ENCODE results near the gene ARHGAP10.

The ARHGAP10 gene

GRCh38 chr4:147714575-147715401 lies 17.1 kb upstream of the ARHGAP10 start:
- H3K9me3 ChIP-seq (ENCODE audit: control insufficient read depth, low read length): no peaks in the 10 kb centered on the region
- no peak overlapping the region for H3K4me3 ChIP-seq (ENCODE audit: low read length)
- H3K4me1 ChIP-seq (ENCODE audit: control insufficient read depth, insufficient read depth, low read length): no peaks in the 10 kb centered on the region
- H3K36me3 ChIP-seq (ENCODE audit: control insufficient read depth, insufficient read depth, low read length): no peaks in the 10 kb centered on the region
- no peaks in the 10 kb centered on the region for H3K27me3 ChIP-seq (ENCODE audit: control insufficient read depth, insufficient read depth, low read length)
- H3K9ac ChIP-seq (ENCODE audit: low read length): no peak overlapping the region

- Histone ChIP-seq H3K9me3 (ENCODE audit: control insufficient read depth, low read length) (no peaks in the 10 kb centered on the region), H3K36me3 (ENCODE audit: control insufficient read depth, insufficient read depth, low read length) (no peaks in the 10 kb centered on the region), H3K27me3 (ENCODE audit: control insufficient read depth, insufficient read depth, low read length) (no peaks in the 10 kb centered on the region), H3K9ac (ENCODE audit: low read length) (no peak overlapping the region), H3K4me1 (ENCODE audit: control insufficient read depth, insufficient read depth, low read length) (peaks cover 2% of the 10 kb centered on the region), H3K4me3 (ENCODE audit: low read length) (no peak overlapping the region)
Measured at GRCh38 chr4:147717878-147718277, 14.0 kb upstream of the ARHGAP10 start.

GRCh38 chr4:147723326-147723725 lies 8.6 kb upstream of the ARHGAP10 start:
- Histone ChIP-seq H3K9me3 (ENCODE audit: control insufficient read depth, low read length) (no peaks in the 10 kb centered on the region), H3K9ac (ENCODE audit: low read length) (no peak overlapping the region), H3K36me3 (ENCODE audit: control insufficient read depth, insufficient read depth, low read length) (no peaks in the 10 kb centered on the region), H3K4me1 (ENCODE audit: control insufficient read depth, insufficient read depth, low read length) (peaks cover 16% of the 10 kb centered on the region), H3K4me3 (ENCODE audit: low read length) (no peak overlapping the region), H3K27me3 (ENCODE audit: control insufficient read depth, insufficient read depth, low read length) (no peaks in the 10 kb centered on the region)

DNA sequence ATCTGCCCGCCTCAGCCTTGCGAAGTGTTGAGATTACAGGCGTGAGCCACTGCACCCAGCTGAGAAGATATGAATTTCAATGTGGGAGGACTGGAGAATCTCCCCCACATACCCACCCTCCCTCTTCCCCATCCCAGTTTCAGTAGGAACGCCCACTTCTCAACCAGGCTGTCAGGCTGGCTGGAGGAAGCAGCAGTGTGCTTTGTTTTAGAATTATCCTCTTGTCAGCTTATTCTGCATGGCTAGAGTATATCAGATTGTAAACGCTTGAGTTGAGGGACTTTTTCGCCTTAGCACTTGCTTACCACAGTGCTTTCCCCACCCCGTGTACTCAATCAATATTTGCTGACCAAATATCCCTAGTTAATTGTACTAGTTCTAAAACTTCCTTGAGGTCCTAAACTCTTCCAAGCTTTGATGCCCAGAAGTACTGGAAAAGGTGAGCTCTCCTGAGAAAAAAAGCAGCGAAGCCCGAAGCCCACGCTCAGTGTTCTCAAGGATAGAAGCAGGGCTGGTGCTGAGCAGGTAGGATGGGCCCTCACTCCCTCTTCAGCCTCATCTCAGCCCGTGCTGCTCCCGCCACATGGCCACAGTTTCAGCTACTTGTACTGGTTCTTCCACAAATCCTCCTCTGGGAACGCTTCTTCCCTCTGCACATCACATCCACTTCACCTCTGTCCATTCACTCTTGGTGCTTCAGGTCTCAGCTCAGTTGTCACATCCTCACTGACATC lies 7.3 kb upstream of the ARHGAP10 start:
- Histone ChIP-seq H3K9me3 (ENCODE audit: control insufficient read depth, low read length) (no peaks in the 10 kb centered on the region), H3K27me3 (ENCODE audit: control insufficient read depth, insufficient read depth, low read length) (no peaks in the 10 kb centered on the region), H3K4me3 (ENCODE audit: low read length) (no peak overlapping the region), H3K4me1 (ENCODE audit: control insufficient read depth, insufficient read depth, low read length) (peaks cover 16% of the 10 kb centered on the region), H3K36me3 (ENCODE audit: control insufficient read depth, insufficient read depth, low read length) (no peaks in the 10 kb centered on the region), H3K9ac (ENCODE audit: low read length) (no peak overlapping the region)

DNA sequence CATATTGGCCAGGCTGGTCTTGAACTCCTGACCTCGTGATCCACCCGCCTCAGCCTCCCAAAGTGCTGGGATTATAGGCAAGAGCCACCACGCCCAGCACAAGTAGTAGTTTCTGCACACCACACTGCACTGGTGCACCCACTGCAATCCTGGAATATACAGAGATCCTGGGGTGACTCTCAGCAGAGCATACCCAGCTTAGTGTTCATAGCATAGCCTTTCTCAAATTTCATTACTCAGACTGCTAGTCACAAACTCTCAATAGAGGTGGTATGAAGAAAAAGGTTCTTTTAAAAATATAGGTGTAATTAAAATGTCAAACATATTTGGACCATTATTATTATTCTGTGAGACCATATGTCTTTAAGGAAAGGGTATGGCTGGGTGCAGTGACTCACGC lies 6.2 kb upstream of the ARHGAP10 start:
- Histone ChIP-seq H3K27me3 (ENCODE audit: control insufficient read depth, insufficient read depth, low read length) (no peaks in the 10 kb centered on the region), H3K4me1 (ENCODE audit: control insufficient read depth, insufficient read depth, low read length) (peaks cover 16% of the 10 kb centered on the region), H3K4me3 (ENCODE audit: low read length) (no peak overlapping the region), H3K36me3 (ENCODE audit: control insufficient read depth, insufficient read depth, low read length) (no peaks in the 10 kb centered on the region), H3K9me3 (ENCODE audit: control insufficient read depth, low read length) (no peaks in the 10 kb centered on the region), H3K9ac (ENCODE audit: low read length) (no peak overlapping the region)

GRCh38 chr4:147727476-147728028 lies 4.3 kb upstream of the ARHGAP10 start:
- no peak overlapping the region for H3K4me3 ChIP-seq (ENCODE audit: low read length)
- H3K36me3 ChIP-seq (ENCODE audit: control insufficient read depth, insufficient read depth, low read length): no peaks in the 10 kb centered on the region
- peaks cover 16% of the 10 kb centered on the region for H3K4me1 ChIP-seq (ENCODE audit: control insufficient read depth, insufficient read depth, low read length)
- no peaks in the 10 kb centered on the region for H3K9me3 ChIP-seq (ENCODE audit: control insufficient read depth, low read length)
- H3K27me3 ChIP-seq (ENCODE audit: control insufficient read depth, insufficient read depth, low read length): no peaks in the 10 kb centered on the region
- H3K9ac ChIP-seq (ENCODE audit: low read length): no peak overlapping the region

- Histone ChIP-seq H3K9ac (ENCODE audit: low read length) (no peak overlapping the region), H3K27me3 (ENCODE audit: control insufficient read depth, insufficient read depth, low read length) (no peaks in the 10 kb centered on the region), H3K4me3 (ENCODE audit: low read length) (no peak overlapping the region), H3K4me1 (ENCODE audit: control insufficient read depth, insufficient read depth, low read length) (peaks cover 16% of the 10 kb centered on the region), H3K36me3 (ENCODE audit: control insufficient read depth, insufficient read depth, low read length) (no peaks in the 10 kb centered on the region), H3K9me3 (ENCODE audit: control insufficient read depth, low read length) (no peaks in the 10 kb centered on the region)
Measured at GRCh38 chr4:147730333-147730732, 1.6 kb upstream of the ARHGAP10 start.

DNA sequence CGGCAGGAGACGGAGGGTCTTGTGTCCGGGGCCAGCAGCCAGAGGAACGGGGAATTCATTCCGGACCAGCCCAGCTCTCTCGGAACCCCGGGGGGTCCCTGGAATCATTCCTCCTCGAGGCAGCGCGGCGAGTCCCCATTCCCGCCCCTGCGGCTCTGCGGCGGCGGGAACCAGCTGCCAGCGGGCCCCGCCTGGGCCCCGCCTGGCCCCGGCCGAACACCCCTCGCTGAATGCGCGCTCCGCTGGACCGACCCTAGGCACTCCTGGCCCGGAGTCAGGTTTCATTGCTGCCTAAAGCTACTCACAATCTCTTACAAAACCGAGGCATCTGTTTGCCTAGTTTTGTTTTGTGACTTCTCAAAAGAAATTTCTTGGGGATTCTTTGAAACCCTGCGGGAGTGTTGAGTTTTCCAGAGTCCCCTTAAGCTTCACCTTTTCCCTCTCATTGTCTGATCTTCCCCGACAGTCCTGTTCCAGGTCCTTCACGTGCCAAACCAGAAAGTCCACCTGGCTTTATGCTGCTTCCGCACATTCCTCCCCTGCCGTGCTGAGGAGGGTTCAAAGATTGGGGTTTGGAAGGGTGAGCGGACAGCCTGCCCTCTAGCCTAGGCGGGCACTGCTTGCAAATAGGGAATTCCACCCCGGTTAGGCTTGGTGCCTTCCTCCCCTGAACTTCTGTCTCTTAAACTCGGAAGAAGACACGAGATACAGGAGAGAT lies 789 bp downstream of the ARHGAP10 start:
- Histone ChIP-seq H3K9me3 (ENCODE audit: control insufficient read depth, low read length) (no peaks in the 10 kb centered on the region), H3K4me1 (ENCODE audit: control insufficient read depth, insufficient read depth, low read length) (peaks cover 18% of the 10 kb centered on the region), H3K9ac (ENCODE audit: low read length) (peak overlapping the region; percentile 86), H3K27me3 (ENCODE audit: control insufficient read depth, insufficient read depth, low read length) (no peaks in the 10 kb centered on the region), H3K4me3 (ENCODE audit: low read length) (peak overlapping the region; percentile 88), H3K36me3 (ENCODE audit: control insufficient read depth, insufficient read depth, low read length) (no peaks in the 10 kb centered on the region)

GRCh38 chr4:147733716-147734344 lies 1.9 kb downstream of the ARHGAP10 start:
- Histone ChIP-seq H3K9me3 (ENCODE audit: control insufficient read depth, low read length) (no peaks in the 10 kb centered on the region), H3K4me1 (ENCODE audit: control insufficient read depth, insufficient read depth, low read length) (peaks cover 18% of the 10 kb centered on the region), H3K27me3 (ENCODE audit: control insufficient read depth, insufficient read depth, low read length) (no peaks in the 10 kb centered on the region), H3K4me3 (ENCODE audit: low read length) (peak overlapping the region; percentile 88), H3K9ac (ENCODE audit: low read length) (peak overlapping the region; percentile 86), H3K36me3 (ENCODE audit: control insufficient read depth, insufficient read depth, low read length) (no peaks in the 10 kb centered on the region)

DNA sequence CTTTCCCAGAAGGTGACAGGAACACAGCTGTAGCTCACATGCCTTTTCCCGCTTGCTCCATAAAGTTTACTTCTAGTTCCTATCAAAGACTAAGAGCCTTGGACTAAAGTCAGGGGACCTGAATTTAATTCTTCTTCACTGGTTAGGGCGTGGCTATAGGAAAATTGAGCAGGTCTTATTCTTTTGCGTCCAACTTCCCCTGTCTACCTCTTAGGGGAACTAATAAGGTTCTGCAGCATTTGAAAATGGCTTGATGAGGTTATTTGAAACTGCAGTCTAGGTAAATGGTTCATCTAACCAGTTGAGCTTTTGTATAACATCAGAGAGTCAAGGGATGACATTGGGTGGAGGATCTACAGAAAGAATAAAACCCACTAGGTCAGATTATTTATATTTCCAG lies 2.6 kb downstream of the ARHGAP10 start:
- Histone ChIP-seq H3K36me3 (ENCODE audit: control insufficient read depth, insufficient read depth, low read length) (no peaks in the 10 kb centered on the region), H3K4me1 (ENCODE audit: control insufficient read depth, insufficient read depth, low read length) (peaks cover 18% of the 10 kb centered on the region), H3K9ac (ENCODE audit: low read length) (no peak overlapping the region), H3K9me3 (ENCODE audit: control insufficient read depth, low read length) (no peaks in the 10 kb centered on the region), H3K4me3 (ENCODE audit: low read length) (no peak overlapping the region), H3K27me3 (ENCODE audit: control insufficient read depth, insufficient read depth, low read length) (no peaks in the 10 kb centered on the region)

GRCh38 chr4:147735413-147736301 lies 3.8 kb downstream of the ARHGAP10 start:
- no peaks in the 10 kb centered on the region for H3K9me3 ChIP-seq (ENCODE audit: control insufficient read depth, low read length)
- H3K36me3 ChIP-seq (ENCODE audit: control insufficient read depth, insufficient read depth, low read length): no peaks in the 10 kb centered on the region
- no peak overlapping the region for H3K9ac ChIP-seq (ENCODE audit: low read length)
- H3K4me1 ChIP-seq (ENCODE audit: control insufficient read depth, insufficient read depth, low read length): peaks cover 18% of the 10 kb centered on the region
- H3K27me3 ChIP-seq (ENCODE audit: control insufficient read depth, insufficient read depth, low read length): no peaks in the 10 kb centered on the region
- H3K4me3 ChIP-seq (ENCODE audit: low read length): no peak overlapping the region
